ENCODE data around the gene MCM7. TPM values are rescaled to one million over a fixed set of nuclear protein-coding genes. Genes with fewer than 3 reads are reported as not detected.

The MCM7 gene
- total RNA-seq, 2 experiments from 2014 or later = 266 to 273 TPM

DNA sequence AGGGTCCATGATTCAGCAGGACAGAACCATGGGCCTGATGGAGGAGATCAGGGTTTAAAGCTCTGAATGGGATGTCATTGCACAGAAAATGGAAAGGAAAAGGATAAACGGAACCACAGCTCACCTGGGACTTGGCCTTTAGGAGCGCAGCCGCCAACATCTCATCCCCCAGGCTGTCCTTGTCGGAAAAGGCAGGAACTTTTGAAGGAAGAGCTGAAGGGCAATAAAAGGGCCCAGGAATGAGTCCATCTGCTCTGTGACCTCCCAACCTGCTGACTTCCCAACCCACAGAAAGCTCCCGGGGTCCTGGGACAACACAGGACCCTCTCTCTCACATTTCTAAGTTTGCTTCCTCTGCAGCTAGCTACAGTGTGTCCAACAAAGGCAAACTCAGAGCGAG lies 25.8 kb downstream of the MCM7 start:
- H3K27ac Mint-ChIP-seq = no peak overlapping the region
- DNase-seq = no peak
- ChIA-PET CTCF (interaction anchor here (1.2 kb wide), 1 partner anchor 82 kb away, joined by 3 read pairs; no protein-coding TSS in a partner anchor), POLR2A (interaction anchor here (1.0 to 1.1 kb wide), 2 partner anchors 13 to 157 kb away, joined by 3 to 4 read pairs; partner anchors contain the start of gene COPS6)
- peaks cover 15% of the 10 kb centered on the region for H3K4me1 Mint-ChIP-seq
- no peaks in the 10 kb centered on the region for H3K27me3 Mint-ChIP-seq
- peaks cover 39% of the 10 kb centered on the region for H3K9me3 Mint-ChIP-seq
- H3K36me3 Mint-ChIP-seq (ENCODE audit: low read depth) = peaks cover 87% of the 10 kb centered on the region
- H3K4me3 Mint-ChIP-seq = no peak overlapping the region

GRCh38 chr7:100074841-100075240 lies 26.4 kb downstream of the MCM7 start:
- Mint-ChIP-seq H3K4me3 (no peak overlapping the region), H3K36me3 (ENCODE audit: low read depth) (peaks cover 89% of the 10 kb centered on the region), H3K4me1 (peaks cover 11% of the 10 kb centered on the region), H3K27me3 (no peaks in the 10 kb centered on the region), H3K27ac (no peak overlapping the region), H3K9me3 (peaks cover 42% of the 10 kb centered on the region)
- ChIA-PET POLR2A (interaction anchor here (1.0 to 1.1 kb wide), 2 partner anchors 14 to 156 kb away, joined by 3 to 4 read pairs; partner anchors contain the start of gene COPS6), CTCF (interaction anchor here (1.2 kb wide), 1 partner anchor 81 kb away, joined by 3 read pairs; no protein-coding TSS in a partner anchor)
- no peak for DNase-seq

- no peak overlapping the region for H3K4me3 Mint-ChIP-seq
- ChIA-PET CTCF (no interaction called here), POLR2A (interaction anchor here (1.9 kb wide), 1 partner anchor 57 kb away, joined by 6 read pairs; the partner anchor contains the start of gene ZKSCAN1)
- H3K4me1 Mint-ChIP-seq = peaks cover 2% of the 10 kb centered on the region
- H3K27me3 Mint-ChIP-seq = no peaks in the 10 kb centered on the region
- DNase-seq = no peak
- H3K36me3 Mint-ChIP-seq (ENCODE audit: low read depth) = peaks cover 87% of the 10 kb centered on the region
- H3K9me3 Mint-ChIP-seq = peaks cover 45% of the 10 kb centered on the region
- no peak overlapping the region for H3K27ac Mint-ChIP-seq
Observed at GRCh38 chr7:100072462-100072861, 28.7 kb downstream of the MCM7 start.

DNA sequence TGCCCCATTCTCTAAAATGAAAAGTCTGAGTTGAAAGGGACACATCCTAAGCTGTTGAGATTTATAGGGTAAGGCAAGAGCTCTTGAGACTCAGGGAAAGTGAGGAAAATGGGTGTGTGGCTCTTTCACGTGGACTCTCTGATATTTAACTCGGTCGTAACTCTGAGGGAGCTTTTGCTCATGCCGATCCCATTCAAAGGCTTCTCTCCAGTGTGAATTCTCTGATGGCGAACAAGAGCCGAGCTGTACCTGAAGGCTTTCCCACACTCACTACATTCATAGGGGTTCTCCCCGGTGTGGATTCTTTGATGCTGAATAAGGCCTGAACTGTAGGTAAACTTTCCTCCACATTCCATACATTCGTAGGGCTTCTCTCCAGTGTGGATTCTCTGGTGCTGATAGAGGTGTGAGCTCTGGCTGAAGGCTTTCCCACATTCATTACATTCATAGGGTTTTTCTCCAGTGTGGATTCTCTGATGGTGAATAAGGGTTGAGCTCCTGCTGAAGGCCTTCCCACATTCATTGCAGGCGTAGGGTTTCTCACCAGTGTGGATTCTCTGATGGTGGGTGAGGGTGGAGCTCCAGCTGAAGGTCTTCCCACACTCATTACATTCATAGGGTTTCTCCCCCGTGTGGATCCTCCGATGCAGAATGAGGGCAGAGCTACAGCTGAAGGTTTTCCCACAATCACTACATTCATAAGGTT lies 30.0 kb downstream of the MCM7 start:
- Mint-ChIP-seq H3K4me3 (no peak overlapping the region), H3K36me3 (ENCODE audit: low read depth) (peaks cover 81% of the 10 kb centered on the region), H3K4me1 (no peaks in the 10 kb centered on the region), H3K27ac (no peak overlapping the region), H3K27me3 (no peaks in the 10 kb centered on the region), H3K9me3 (peaks cover 45% of the 10 kb centered on the region)
- ChIA-PET POLR2A (interaction anchor here (1.0 to 1.9 kb wide), 4 partner anchors 11 to 56 kb away, joined by 3 to 6 read pairs (median 4); partner anchors contain the start of genes ZKSCAN1 and ZSCAN21), CTCF (interaction anchor here (0.6 to 1.0 kb wide), 2 partner anchors 10 to 21 kb away, joined by 3 read pairs; partner anchors contain the start of gene ZSCAN21)
- DNase-seq = no peak

GRCh38 chr7:100069991-100070390 lies 31.2 kb downstream of the MCM7 start:
- Mint-ChIP-seq H3K27me3 (no peaks in the 10 kb centered on the region), H3K36me3 (ENCODE audit: low read depth) (peaks cover 76% of the 10 kb centered on the region), H3K4me3 (no peak overlapping the region), H3K4me1 (no peaks in the 10 kb centered on the region), H3K27ac (no peak overlapping the region), H3K9me3 (peaks cover 39% of the 10 kb centered on the region)
- CTCF ChIA-PET = interaction anchor here (0.7 kb wide), 1 partner anchor 41 kb away, joined by 3 read pairs; no protein-coding TSS in a partner anchor
- DNase-seq = no peak
- POLR2A ChIA-PET = interaction anchor here (1.0 to 1.6 kb wide), 2 partner anchors 12 to 20 kb away, joined by 3 to 4 read pairs; partner anchors contain the start of gene ZSCAN21

DNA sequence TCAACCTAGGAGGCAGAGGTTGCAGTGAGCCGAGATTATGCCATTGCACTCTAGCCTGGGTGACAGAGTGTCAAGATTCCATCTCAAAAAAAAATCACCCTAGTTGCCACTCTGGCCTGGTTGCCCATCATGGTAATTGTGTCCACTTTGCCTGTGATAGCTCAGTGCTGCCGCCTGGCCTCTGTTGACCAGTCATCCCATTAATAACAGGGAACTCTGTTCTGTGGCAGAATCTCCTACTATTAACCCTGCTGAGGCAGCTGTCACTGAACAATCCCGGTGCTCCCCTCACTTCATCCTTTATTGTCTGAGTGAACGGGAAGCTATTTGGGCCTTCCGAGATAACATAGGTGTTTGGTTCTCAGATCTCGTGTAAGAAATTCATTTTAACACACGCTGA lies 34.2 kb downstream of the MCM7 start:
- CTCF ChIA-PET = no interaction called here

DNA sequence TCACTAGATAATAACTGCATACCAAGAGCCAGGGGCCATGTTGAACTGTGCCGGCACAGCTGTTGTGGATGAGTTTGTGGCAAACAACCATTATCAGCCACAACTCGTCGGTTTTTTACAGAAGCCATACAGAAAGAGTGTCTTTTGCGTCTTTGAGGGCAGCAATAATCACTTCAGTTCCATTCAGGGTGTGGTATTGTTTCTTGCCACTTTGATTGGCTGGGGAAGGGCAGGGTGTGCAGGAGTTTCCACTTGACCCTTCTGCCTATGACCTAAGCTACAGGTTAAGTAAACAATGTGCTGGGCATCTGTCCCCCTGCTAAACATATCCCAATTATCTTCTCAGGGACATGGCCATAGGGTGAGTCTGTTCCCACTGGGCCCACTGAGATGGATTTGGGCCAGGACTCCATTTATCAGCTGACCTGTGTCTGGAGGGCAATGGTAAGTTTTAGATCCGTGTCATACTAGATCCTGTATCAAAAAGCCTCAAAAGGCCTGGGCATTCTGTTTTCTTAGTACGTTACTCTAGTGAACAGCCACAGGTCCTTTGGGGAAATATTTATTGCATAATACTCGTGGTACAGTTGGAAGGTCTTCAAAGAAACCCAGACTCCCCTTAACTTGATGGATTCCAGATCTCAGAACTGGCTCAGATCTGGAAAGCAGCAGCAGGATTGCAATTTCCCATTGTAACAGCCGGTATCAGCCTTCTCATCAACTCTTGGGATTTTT lies 35.6 kb downstream of the MCM7 start:
- no peak overlapping the region for H3K4me3 Mint-ChIP-seq
- H3K9me3 Mint-ChIP-seq = peaks cover 8% of the 10 kb centered on the region
- no peaks in the 10 kb centered on the region for H3K4me1 Mint-ChIP-seq
- peaks cover 53% of the 10 kb centered on the region for H3K36me3 Mint-ChIP-seq (ENCODE audit: low read depth)
- ChIA-PET CTCF (no interaction called here), POLR2A (no interaction called here)
- H3K27me3 Mint-ChIP-seq = no peaks in the 10 kb centered on the region
- no peak overlapping the region for H3K27ac Mint-ChIP-seq
- DNase-seq = no peak

More for the DNA sequence above, 34.2 kb downstream of the MCM7 start:
- no peaks in the 10 kb centered on the region for H3K4me1 Mint-ChIP-seq
- POLR2A ChIA-PET = interaction anchor here (1.1 kb wide), 1 partner anchor 17 kb away, joined by 4 read pairs; the partner anchor contains the start of gene ZSCAN21
- peaks cover 22% of the 10 kb centered on the region for H3K9me3 Mint-ChIP-seq
- H3K36me3 Mint-ChIP-seq (ENCODE audit: low read depth) = peaks cover 59% of the 10 kb centered on the region
- H3K4me3 Mint-ChIP-seq = no peak overlapping the region
- H3K27ac Mint-ChIP-seq = no peak overlapping the region
- no peak for DNase-seq
- no peaks in the 10 kb centered on the region for H3K27me3 Mint-ChIP-seq

GRCh38 chr7:100064162-100064561 lies 37.0 kb downstream of the MCM7 start:
- H3K36me3 Mint-ChIP-seq (ENCODE audit: low read depth) = peaks cover 47% of the 10 kb centered on the region
- H3K27ac Mint-ChIP-seq = no peak overlapping the region
- DNase-seq = no peak
- no peaks in the 10 kb centered on the region for H3K4me1 Mint-ChIP-seq
- H3K27me3 Mint-ChIP-seq = no peaks in the 10 kb centered on the region
- no peak overlapping the region for H3K4me3 Mint-ChIP-seq
- ChIA-PET POLR2A (interaction anchor here (1.1 kb wide), 1 partner anchor 49 kb away, joined by 3 read pairs; the partner anchor contains the start of gene ZKSCAN1), CTCF (interaction anchor here (0.6 kb wide), 1 partner anchor 431 kb away, joined by 3 read pairs; no protein-coding TSS in a partner anchor)
- H3K9me3 Mint-ChIP-seq = peaks cover 3% of the 10 kb centered on the region

DNA sequence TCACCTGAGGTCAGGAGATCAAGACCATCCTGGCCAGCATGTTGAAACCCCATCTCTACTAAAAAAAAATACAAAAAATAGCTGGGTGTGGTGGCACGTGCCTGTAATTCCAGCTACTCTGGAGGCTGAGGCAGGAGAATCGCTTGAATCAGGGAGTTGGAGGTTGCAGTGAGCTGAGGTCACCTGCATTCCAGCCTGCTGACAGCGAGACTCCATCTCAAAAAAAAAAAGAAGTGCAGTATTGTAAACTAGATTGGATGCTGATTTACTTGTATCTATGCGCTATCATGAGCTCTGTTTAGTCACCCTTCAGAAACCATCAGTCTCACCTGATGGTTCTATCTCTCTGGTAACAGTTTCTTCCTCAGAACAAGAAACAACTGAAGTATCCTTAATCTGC lies 37.8 kb downstream of the MCM7 start:
- Mint-ChIP-seq H3K27me3 (no peaks in the 10 kb centered on the region), H3K9me3 (peaks cover 3% of the 10 kb centered on the region), H3K4me3 (no peak overlapping the region), H3K4me1 (no peaks in the 10 kb centered on the region), H3K36me3 (ENCODE audit: low read depth) (peaks cover 51% of the 10 kb centered on the region), H3K27ac (no peak overlapping the region)
- DNase-seq = no peak
- ChIA-PET POLR2A (interaction anchor here (1.1 kb wide), 1 partner anchor 48 kb away, joined by 3 read pairs; the partner anchor contains the start of gene ZKSCAN1), CTCF (interaction anchor here (1.1 kb wide), 1 partner anchor 73 kb away, joined by 5 read pairs; no protein-coding TSS in a partner anchor)

GRCh38 chr7:100061518-100062193 lies 39.5 kb downstream of the MCM7 start:
- CTCF ChIA-PET = no interaction called here
- POLR2A ChIA-PET = no interaction called here
- no peak for DNase-seq
- H3K4me1 Mint-ChIP-seq = no peaks in the 10 kb centered on the region
- peaks cover 42% of the 10 kb centered on the region for H3K36me3 Mint-ChIP-seq (ENCODE audit: low read depth)
- no peaks in the 10 kb centered on the region for H3K9me3 Mint-ChIP-seq
- no peak overlapping the region for H3K4me3 Mint-ChIP-seq
- H3K27me3 Mint-ChIP-seq = no peaks in the 10 kb centered on the region
- H3K27ac Mint-ChIP-seq = no peak overlapping the region

GRCh38 chr7:100059251-100059739 lies 41.9 kb downstream of the MCM7 start:
- POLR2A ChIA-PET = interaction anchor here (1.1 kb wide), 1 partner anchor 12 kb away, joined by 3 read pairs; no protein-coding TSS in a partner anchor
- H3K36me3 Mint-ChIP-seq (ENCODE audit: low read depth) = peaks cover 32% of the 10 kb centered on the region

DNA sequence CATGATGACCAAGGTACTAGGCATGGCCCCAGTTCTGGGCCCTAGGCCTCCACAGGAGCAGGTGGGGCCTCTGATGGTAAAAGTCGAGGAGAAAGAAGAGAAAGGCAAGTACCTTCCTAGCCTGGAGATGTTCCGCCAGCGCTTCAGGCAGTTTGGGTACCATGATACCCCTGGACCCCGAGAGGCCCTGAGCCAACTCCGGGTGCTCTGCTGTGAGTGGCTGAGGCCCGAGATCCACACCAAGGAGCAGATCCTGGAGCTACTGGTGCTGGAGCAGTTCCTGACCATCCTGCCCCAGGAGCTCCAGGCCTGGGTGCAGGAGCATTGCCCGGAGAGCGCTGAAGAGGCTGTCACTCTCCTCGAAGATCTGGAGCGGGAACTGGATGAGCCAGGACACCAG lies 44.2 kb downstream of the MCM7 start:
- POLR2A ChIA-PET = no interaction called here

More at GRCh38 chr7:100059251-100059739, 41.9 kb downstream of the MCM7 start:
- Mint-ChIP-seq H3K9me3 (no peaks in the 10 kb centered on the region), H3K27ac (no peak overlapping the region), H3K4me1 (no peaks in the 10 kb centered on the region), H3K27me3 (no peaks in the 10 kb centered on the region), H3K4me3 (no peak overlapping the region)
- DNase-seq = no peak
- CTCF ChIA-PET = interaction anchor here (0.6 to 1.7 kb wide), 3 partner anchors 20 to 83 kb away, joined by 3 to 6 read pairs (median 5); partner anchors contain the start of gene AZGP1

More for the DNA sequence above, 44.2 kb downstream of the MCM7 start:
- H3K27me3 Mint-ChIP-seq = no peaks in the 10 kb centered on the region
- H3K36me3 Mint-ChIP-seq (ENCODE audit: low read depth) = peaks cover 22% of the 10 kb centered on the region
- H3K4me3 Mint-ChIP-seq = no peak overlapping the region
- H3K4me1 Mint-ChIP-seq = no peaks in the 10 kb centered on the region
- DNase-seq = no peak
- no peak overlapping the region for H3K27ac Mint-ChIP-seq
- H3K9me3 Mint-ChIP-seq = no peaks in the 10 kb centered on the region
- CTCF ChIA-PET = no interaction called here
